Erythroblast (primary cell): ENCODE results near the gene MRPL21.

Experiments used
- GATA1 ChIP-seq: IDR thresholded peaks from 2 replicates; pipeline ENCODE4 v1.6.1; 2011; ENCODE audit warnings: low read depth, mild to moderate bottlenecking, control low read depth, low read length, moderate library complexity
- POLR2A ChIP-seq: IDR thresholded peaks from 2 replicates; pipeline ENCODE4 v1.6.1; 2011; ENCODE audit warnings: mild to moderate bottlenecking, low read length

- TF ChIP-seq POLR2A (no peak), GATA1 (no peak)
Observed at GRCh38 chr11:68842427-68843051, 61.1 kb downstream of the MRPL21 start.
